IgD-negative memory B cell (primary cell): Measurements from ENCODE around the gene CAMKV. TPM values are rescaled to one million over a fixed set of nuclear protein-coding genes. Genes with fewer than 3 reads are reported as not detected.
A peak's percentile ranks its signal among the peaks of the same experiment; 100 is the strongest.
"Not testable (repeated sequence)": the region's sequence is repeated elsewhere in the genome, so short reads cannot be mapped to it uniquely, and the experiment has no call there.

Experiments used
- H3K27ac Mint-ChIP-seq, 3 donors: one replicate each; pipeline ENCODE4 v1.8.0; 2020 to 2022; ENCODE audit warnings: mild to moderate bottlenecking in 3 of 3, mixed read lengths in 3 of 3, moderate library complexity in 1 of 3
- H3K27me3 Mint-ChIP-seq: one replicate; pipeline ENCODE4 v1.8.0; 2021; ENCODE audit warnings: mixed read lengths
- H3K36me3 Mint-ChIP-seq: one replicate; pipeline ENCODE4 v1.8.0; 2020; ENCODE audit warnings: mild to moderate bottlenecking, mixed read lengths
- H3K4me1 Mint-ChIP-seq, 3 donors: one replicate each; pipeline ENCODE4 v1.8.0; 2020 to 2022; ENCODE audit warnings: mixed read lengths in 3 of 3, mild to moderate bottlenecking in 1 of 3
- H3K4me3 Mint-ChIP-seq, 4 donors: one replicate each; pipeline ENCODE4 v1.8.0; 2020 to 2022; ENCODE audit warnings: mild to moderate bottlenecking in 4 of 4, mixed read lengths in 4 of 4, moderate library complexity in 3 of 4
- H3K9me3 Mint-ChIP-seq, 3 donors: one replicate each; pipeline ENCODE4 v1.8.0; 2020 to 2021; ENCODE audit warnings: mixed read lengths in 3 of 3, mild to moderate bottlenecking in 1 of 3
- polyA plus RNA-seq: library from polyadenylated mRNA; unstranded; fragments of 300-500 nt; fragmentation: Illumina TruSeq; gene quantifications from one replicate; pipeline ENCODE4 v1.2.3, GENCODE V29; 2021

Gene CAMKV, protein sequence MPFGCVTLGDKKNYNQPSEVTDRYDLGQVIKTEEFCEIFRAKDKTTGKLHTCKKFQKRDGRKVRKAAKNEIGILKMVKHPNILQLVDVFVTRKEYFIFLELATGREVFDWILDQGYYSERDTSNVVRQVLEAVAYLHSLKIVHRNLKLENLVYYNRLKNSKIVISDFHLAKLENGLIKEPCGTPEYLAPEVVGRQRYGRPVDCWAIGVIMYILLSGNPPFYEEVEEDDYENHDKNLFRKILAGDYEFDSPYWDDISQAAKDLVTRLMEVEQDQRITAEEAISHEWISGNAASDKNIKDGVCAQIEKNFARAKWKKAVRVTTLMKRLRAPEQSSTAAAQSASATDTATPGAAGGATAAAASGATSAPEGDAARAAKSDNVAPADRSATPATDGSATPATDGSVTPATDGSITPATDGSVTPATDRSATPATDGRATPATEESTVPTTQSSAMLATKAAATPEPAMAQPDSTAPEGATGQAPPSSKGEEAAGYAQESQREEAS
- polyA plus RNA-seq, result not detected

DNA sequence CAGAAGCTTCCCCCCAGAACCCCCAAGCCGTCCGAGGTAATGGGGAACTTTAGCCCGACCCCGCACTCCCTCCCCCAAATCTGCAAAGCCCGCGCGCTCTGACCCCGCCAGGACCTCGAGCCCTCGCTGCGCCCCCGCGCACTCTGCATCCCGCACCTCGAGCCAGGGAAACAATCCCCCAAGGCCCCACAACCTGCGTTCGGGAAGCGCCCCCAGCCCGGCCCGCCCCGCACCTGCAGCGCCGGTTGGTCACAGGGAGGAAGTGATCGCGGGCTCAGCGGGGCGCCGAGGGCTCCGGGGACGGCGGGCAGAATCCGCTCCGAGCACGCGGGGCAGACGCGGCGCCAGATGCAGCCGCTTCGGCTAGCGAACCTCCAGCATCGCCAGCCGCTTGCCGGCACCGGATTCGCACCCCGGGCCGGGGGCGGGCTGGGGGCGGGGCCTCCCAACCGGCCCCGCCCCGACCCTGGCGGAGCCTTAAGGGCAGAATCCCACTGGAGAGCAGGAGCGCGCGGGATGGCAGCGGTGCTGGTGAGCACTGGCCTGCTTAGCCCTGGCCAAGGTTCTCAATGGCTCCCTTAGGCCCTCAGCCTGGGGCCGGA lies at the start of gene CAMKV:
CAMKV (minus strand) TSS at position 382 of the 602 bp plus-strand sequence. CDS start 7,518 bp downstream, outside the sequence.
- peak within 1 kb of the TSS in 2 of 3 donors; percentile 31 for H3K27ac Mint-ChIP-seq
- peaks cover 14% of the 10 kb centered on the region for H3K27me3 Mint-ChIP-seq
- peaks cover 1% of the 10 kb centered on the region for H3K36me3 Mint-ChIP-seq
- peaks cover 0 to 2% (median 0%) of the 10 kb centered on the region in 3 donors for H3K9me3 Mint-ChIP-seq
- H3K4me3 Mint-ChIP-seq, result peak within 1 kb of the TSS; percentile 35 to 73 (median 48)
- no peaks in the 10 kb centered on the region for H3K4me1 Mint-ChIP-seq

DNA sequence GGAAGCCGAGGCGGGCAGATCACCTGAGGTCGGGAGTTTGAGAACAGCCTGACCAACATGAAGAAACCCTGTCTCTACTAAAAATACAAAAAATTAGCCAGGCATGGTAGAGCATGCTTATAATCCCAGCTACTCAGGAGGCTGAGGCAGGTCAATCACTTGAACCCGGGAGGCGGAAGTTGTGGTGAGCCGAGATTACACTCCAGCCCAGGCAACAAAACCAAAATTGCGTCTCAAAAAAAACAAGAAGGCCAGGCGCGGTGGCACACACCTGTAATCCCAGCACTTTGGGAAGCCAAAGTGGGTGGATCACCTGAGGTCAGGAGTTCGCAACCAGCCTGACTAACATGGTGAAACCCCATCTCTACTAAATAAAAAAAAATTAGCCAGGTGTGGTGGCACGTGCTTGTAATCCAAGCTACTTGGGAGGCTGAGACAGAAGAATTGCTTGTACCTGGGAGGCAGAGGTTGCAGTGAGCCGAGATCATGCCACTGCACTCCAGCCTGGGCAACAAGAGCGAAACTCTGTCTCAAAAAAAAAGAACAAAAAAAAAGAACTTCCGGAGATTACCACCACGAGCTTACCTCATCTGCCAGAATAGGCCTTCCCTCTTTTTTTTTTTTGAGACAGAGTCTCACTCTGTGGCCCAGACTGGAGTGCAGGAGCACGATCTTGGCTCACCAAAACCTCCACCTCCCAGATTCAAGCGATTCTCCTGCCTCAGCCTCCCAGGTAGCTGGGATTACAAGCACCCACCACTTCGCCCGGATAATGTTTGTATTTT lies 48.3 kb upstream of the CAMKV start:
- not testable (repeated sequence) for H3K4me1 Mint-ChIP-seq, H3K36me3 Mint-ChIP-seq, H3K27me3 Mint-ChIP-seq, H3K9me3 Mint-ChIP-seq, H3K4me3 Mint-ChIP-seq
- peak overlapping the region in 1 of 3 donors; percentile 27 for H3K27ac Mint-ChIP-seq

DNA sequence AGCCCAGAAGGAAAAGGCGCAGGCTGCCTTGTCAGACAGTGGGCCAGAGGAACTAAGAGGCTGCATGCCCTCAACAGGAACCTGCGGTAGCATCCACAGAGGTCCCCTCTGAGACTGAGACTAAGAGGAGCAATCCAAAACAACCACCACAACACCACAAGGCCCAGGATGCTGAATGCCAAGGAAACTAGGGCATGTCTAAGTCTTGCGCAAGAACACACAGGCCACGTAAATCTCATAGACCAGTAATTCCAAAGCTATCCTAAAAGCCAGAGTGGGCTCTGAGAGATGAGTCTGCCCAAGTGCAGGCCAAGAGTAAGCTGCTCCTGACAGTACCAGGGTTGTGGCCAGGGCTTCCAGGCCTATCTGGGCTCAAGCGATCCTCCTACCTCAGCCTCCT lies 47.0 kb upstream of the CAMKV start:
- Mint-ChIP-seq H3K27me3 (no peaks in the 10 kb centered on the region), H3K27ac (no peak overlapping the region), H3K4me3 (no peak overlapping the region), H3K36me3 (peaks cover 2% of the 10 kb centered on the region), H3K9me3 (no peaks in the 10 kb centered on the region), H3K4me1 (peaks cover 0 to 3% (median 1%) of the 10 kb centered on the region in 3 donors)

DNA sequence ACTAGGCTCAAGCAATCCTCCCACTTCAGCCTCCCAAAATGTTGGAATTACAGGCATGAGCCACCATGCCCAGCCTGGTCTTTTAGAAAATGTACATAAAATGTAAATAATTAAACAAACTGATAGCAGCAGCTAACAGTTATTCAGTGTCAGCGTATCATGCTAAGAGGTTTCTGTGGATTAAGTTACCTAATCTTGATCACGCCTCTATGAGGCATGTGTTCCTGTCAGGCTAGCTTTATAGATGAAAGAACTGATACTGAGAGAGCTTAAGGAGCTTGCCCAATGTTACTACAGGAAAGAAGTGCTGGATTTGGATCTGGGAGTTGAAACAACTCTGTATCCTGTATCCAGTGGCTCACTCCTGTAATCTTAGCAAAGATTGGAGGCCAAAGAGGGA lies 45.2 kb upstream of the CAMKV start:
- Mint-ChIP-seq H3K27me3 (no peaks in the 10 kb centered on the region), H3K4me3 (no peak overlapping the region), H3K27ac (peak overlapping the region in 1 of 3 donors; percentile 43), H3K36me3 (peaks cover 3% of the 10 kb centered on the region), H3K9me3 (no peaks in the 10 kb centered on the region), H3K4me1 (peaks cover 0 to 3% (median 1%) of the 10 kb centered on the region in 3 donors)

DNA sequence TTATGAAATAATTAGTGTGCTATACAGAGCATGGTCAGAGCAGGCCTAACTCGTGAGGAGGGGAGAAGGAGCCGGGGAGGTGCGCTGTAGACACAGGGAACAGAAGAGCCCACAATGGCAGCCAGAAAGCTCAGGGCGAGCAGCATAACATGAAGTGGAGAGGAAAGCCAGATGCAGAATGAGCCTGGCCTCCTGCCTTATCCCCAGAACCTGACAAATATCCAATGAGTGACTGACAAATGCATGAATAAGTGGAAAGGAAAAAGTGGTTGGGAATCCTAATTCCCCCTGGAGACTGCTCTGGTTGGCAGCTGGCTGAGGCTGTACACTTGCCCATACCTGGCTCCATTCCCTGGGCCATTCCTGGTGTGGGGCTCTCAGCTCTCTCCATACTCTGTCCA lies 43.2 kb upstream of the CAMKV start:
- Mint-ChIP-seq H3K36me3 (peaks cover 3% of the 10 kb centered on the region), H3K27ac (no peak overlapping the region), H3K27me3 (no peaks in the 10 kb centered on the region), H3K4me1 (peaks cover 0 to 1% (median 1%) of the 10 kb centered on the region in 3 donors), H3K9me3 (no peaks in the 10 kb centered on the region), H3K4me3 (no peak overlapping the region)

DNA sequence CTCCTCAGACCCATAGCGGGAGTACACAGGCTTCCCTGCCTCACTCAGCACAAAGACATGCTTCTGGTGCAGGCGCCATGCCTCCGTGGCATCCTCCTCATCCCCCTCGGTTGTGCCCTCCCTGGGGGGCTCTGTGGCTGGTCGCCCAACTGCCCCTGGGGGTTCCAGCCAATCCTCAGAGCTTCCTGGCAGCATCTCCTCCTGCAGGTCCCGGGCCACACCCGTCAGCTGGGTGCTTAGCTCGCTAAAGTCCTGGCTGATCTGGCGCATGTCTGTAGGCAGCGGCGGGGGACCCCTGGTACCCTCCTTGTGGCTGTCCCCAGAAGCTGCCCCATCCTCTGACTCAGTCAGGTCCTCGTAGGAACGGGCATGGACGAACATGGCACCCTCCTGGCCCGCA lies 41.9 kb upstream of the CAMKV start:
- Mint-ChIP-seq H3K36me3 (peaks cover 3% of the 10 kb centered on the region), H3K9me3 (no peaks in the 10 kb centered on the region), H3K27ac (no peak overlapping the region)

DNA sequence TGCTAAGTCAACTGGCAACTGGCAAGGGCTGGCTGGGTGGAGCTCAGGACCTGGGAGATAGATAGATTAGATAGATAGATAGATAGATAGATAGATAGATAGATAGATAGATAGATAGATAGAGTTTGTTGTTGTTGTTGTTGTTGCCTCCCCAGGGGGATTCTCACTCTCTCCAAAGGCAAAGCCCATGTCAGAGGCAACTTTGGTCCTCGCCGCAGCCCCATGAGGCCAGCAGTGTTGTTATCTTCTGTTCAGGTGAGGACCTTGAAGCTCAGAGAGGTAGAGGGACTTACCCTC lies 41.4 kb upstream of the CAMKV start:
- Mint-ChIP-seq H3K36me3 (peaks cover 3% of the 10 kb centered on the region), H3K9me3 (no peaks in the 10 kb centered on the region), H3K27ac (no peak overlapping the region), H3K4me3 (no peak overlapping the region), H3K27me3 (no peaks in the 10 kb centered on the region), H3K4me1 (peaks cover 5 to 6% (median 5%) of the 10 kb centered on the region in 3 donors)

More for the DNA sequence above, 41.9 kb upstream of the CAMKV start:
- Mint-ChIP-seq H3K27me3 (no peaks in the 10 kb centered on the region), H3K4me1 (peaks cover under 1 to 4% (median 3%) of the 10 kb centered on the region in 3 donors), H3K4me3 (no peak overlapping the region)

DNA sequence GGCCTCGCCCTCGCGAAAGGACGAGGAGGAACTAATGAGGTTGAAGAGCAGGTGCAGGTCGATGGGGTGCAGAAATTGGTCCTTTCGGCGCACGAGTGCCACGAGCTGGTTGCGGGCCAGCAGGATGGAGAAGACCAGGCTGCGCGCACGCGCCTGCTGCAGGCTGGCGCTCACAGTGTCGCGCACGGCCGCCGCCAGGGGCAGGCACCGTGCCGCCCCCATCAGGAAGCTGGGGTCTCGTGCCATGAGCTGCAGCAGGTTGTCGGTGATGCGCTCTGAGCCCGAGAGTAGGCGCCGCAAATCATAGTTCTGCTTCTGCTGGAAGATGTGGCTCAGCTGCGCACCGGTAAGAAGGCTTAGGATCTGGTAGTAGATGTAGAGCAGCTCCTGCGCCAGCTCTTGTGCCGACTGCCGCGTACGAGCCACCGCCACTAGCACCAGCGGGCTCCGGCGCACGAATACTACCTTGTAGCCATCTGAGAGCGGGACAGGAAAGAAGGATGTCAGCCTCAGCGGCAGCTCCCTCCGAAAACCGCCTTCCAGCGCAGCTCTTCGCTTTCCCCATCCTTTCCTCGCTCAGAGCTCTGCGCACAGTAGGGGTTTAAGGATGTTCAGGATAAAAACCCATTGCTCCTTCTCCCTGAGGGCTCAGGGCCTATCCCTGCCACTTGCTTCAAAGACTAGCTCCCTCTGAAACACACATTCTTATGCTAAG lies 40.9 kb upstream of the CAMKV start:
- no peak overlapping the region for H3K27ac Mint-ChIP-seq
- peaks cover 3% of the 10 kb centered on the region for H3K36me3 Mint-ChIP-seq
- peaks cover 10 to 11% (median 10%) of the 10 kb centered on the region in 3 donors for H3K4me1 Mint-ChIP-seq
- H3K4me3 Mint-ChIP-seq, result no peak overlapping the region
- H3K9me3 Mint-ChIP-seq, result no peaks in the 10 kb centered on the region
- no peaks in the 10 kb centered on the region for H3K27me3 Mint-ChIP-seq

DNA sequence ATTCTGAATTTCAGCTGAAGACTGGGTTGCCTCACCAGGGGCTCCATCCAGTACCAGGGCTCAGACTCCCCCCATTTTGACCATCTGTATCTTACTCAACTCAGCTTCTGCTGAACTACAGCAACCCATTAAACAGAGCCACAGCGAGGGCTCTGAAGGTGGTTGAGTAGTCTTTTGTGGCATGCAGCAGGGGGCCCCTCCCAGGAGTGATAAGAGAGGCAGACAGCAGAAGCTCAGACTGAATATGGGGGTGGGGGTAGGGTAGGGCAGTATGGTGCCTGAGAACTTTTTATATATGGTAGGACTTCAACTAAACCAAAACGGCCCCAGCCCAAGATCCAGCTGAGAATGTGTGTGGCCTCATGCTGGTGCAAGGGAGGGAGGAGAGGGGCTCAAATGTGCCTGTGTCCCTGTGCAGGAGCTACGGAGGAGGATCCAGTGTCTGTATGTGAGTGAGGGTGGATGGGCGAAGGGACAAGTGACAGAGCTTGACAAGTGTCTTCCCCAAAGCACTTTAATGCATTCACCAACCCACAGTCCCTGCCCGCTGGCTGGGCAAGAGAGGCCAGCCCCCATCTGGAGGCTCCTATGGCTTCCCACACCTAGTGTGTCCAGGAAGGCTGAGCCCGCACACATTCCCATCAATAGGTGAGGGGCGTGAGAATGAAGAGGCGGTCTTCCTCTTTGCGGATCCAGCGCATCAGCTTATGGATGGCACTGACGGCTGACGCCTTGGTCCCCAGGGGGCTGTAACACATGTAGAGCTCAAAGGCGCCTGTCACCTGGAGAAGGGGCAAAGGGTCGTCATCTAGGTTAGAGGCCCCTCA lies 38.9 kb upstream of the CAMKV start:
- no peak overlapping the region for H3K4me3 Mint-ChIP-seq
- H3K27me3 Mint-ChIP-seq, result no peaks in the 10 kb centered on the region
- no peaks in the 10 kb centered on the region for H3K9me3 Mint-ChIP-seq
- peaks cover 15 to 18% (median 17%) of the 10 kb centered on the region in 3 donors for H3K4me1 Mint-ChIP-seq
- no peak overlapping the region for H3K27ac Mint-ChIP-seq
- peaks cover 3% of the 10 kb centered on the region for H3K36me3 Mint-ChIP-seq

DNA sequence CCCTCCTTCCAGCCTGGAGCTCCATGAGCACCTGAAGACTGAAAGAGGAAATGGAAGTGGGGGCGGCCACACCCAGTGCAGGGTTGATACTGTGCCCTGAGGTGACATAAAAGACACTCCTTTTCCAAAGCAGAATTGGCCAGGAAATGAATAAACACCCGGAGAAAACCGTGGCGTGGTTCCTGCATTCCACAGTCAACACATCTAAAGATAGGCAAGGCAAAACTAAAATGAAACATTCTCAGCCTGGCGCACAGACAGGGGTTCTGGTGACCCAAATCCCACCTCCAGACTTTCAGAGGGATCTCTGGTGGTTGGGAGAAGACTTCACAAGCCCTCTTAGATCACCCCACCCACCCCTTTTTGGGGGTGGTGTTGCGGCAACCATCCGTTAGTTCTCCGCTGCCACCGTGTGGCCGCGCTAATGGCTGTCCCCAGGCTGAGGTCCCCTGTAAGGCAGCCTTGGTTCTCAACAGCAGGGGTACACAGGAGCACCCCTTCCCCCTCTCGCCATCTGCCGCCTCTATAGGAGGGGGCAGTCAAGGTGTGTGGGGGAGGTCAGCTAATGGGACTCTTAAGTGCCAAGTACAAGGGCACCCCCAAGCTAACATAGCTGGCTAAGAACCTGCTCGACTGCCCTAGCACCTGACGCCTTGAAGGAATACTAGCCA lies 36.5 kb upstream of the CAMKV start:
- H3K9me3 Mint-ChIP-seq, result no peaks in the 10 kb centered on the region
- no peaks in the 10 kb centered on the region for H3K27me3 Mint-ChIP-seq
- H3K27ac Mint-ChIP-seq, result peak overlapping the region; percentile 71 to 90 (median 85)
- H3K4me3 Mint-ChIP-seq, result peak overlapping the region; percentile 49 to 93 (median 71)
- H3K4me1 Mint-ChIP-seq, result peaks cover 15 to 18% (median 17%) of the 10 kb centered on the region in 3 donors
- peaks cover 1% of the 10 kb centered on the region for H3K36me3 Mint-ChIP-seq

DNA sequence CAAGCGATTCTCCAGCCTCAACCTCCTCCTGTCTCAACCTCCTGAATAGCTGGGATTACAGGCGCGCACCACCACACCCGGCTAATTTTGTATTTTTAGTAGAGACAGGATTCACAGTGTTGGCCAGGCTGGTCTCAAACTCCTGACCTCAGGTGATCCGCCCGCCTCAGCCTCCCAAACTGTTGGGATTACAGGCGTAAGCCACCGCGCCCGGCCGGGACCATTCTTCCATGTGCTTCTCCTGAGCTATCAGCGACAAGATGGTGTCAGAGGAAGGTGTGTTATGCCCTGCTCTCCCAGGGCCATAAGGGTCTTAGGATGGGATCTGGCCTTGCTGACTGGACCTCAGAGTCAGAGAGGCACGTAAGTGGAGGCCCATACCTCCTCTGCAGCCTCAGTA lies 34.7 kb upstream of the CAMKV start:
- H3K27me3 Mint-ChIP-seq, H3K9me3 Mint-ChIP-seq, H3K27ac Mint-ChIP-seq, H3K36me3 Mint-ChIP-seq: not testable (repeated sequence)
- peak overlapping the region in 3 of 4 donors; percentile 86 to 95 (median 94) for H3K4me3 Mint-ChIP-seq
- H3K4me1 Mint-ChIP-seq, result peaks cover 15 to 18% (median 17%) of the 10 kb centered on the region in 3 donors

DNA sequence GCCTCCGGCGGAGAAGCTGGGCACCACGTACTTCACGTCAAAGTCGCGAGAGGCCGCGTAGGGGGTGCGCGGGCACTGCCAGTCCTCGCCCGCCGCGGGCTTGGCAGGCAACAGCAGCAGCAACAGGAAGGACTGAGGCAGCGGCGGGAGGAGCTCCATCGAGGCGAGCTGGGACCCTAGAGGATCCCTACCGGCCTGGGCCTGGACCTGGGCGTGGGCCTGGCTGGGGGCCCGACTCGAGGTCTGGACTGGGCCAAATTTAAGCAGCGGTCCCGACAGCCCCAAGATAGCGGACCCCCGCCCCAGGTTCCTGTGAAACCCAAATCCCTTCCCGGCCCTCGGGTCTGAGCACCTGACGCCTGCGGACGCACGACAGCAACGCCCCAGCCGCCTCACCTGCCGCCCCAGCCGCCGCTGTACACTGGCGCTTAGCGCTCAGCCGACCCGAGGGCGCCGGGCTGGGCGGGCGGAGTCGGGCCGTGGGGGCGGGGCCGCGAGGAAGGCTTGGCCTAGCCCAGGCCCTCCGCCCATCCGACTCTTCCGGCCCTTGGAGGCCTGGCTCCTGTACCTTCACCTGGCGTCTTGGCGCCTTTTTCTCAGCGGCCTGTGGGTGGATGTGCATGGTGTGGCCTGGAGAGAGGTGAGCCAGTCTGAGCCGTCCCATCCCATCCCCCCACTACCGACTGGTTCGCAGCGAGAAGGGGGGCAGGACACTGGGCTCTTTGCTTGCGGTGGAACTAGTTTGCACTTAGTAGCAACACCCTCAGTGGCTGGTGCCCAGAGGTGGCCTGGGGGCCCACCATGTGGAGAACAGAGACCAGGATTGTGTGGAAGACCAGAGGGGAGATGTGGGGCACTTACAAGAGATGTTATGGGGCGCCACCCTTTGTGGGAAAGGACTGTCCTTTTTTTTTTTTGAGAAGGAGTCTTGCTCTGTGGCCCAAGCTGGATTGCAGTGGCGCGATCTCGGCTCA lies 34.0 kb upstream of the CAMKV start, which contains the start of gene MST1R:
MST1R (minus strand) TSS at position 423 of the 974 bp plus-strand sequence; CDS start at position 159, 264 bp downstream.
- Mint-ChIP-seq H3K36me3 (no peaks in the 10 kb centered on the region), H3K9me3 (no peaks in the 10 kb centered on the region), H3K27ac (peak within 1 kb of the TSS; percentile 83 to 95 (median 86)), H3K4me3 (peak within 1 kb of the TSS; percentile 82 to 95 (median 90)), H3K4me1 (peaks cover 15 to 18% (median 17%) of the 10 kb centered on the region in 3 donors), H3K27me3 (no peaks in the 10 kb centered on the region)
